PC-3 (cell line): ENCODE data around the gene CCDC14. TPM values are rescaled to one million over a fixed set of nuclear protein-coding genes. Genes with fewer than 3 reads are reported as not detected.
"Not testable (repeated sequence)": the region's sequence is repeated elsewhere in the genome, so short reads cannot be mapped to it uniquely, and the experiment has no call there.

Source experiments
- ATAC-seq: fragments of 200-7000 bp; cut with Tn5 transposase; 2 replicates; pipeline ENCODE4 v1.9.1; 2020; ENCODE audit warnings: mild to moderate bottlenecking, moderate library complexity
- BruUV-seq: library from RNA; stranded (reverse); fragments of 400-500 nt; replicated peaks from 2 replicates; lab custom pipeline; 2021; lab: Mats Ljungman, UMichigan
- CTCF ChIA-PET: fragments of 300-600 bp; sonication (Branson Sonifier 250); formaldehyde crosslinking; loops from one replicate; lab custom pipeline; 2022; ENCODE audit warnings: antibody characterized with exemption; lab: Charles Lee
- POLR2A ChIA-PET: fragments of 300-600 bp; sonication (Branson Sonifier 250); formaldehyde crosslinking; loops from one replicate; lab custom pipeline; 2022; ENCODE audit warnings: antibody characterized with exemption; ENCODE audit not compliant: unreplicated experiment; lab: Charles Lee
- DNase-seq: peaks from one replicate; pipeline ENCODE4 v3.0.0-alpha.2; 2015
- H2AFZ ChIP-seq: fragments of 300-600 bp; sonication (generic); 2 replicates; pipeline ENCODE4 v1.6.0; 2016; ENCODE audit warnings: antibody characterized with exemption, low read length
- H3F3A ChIP-seq: fragments of 300-600 bp; sonication (generic); one replicate; pipeline ENCODE4 v1.6.0; 2017; ENCODE audit warnings: antibody characterized with exemption, low read length, control low read depth, mild to moderate bottlenecking; ENCODE audit not compliant: unreplicated experiment
- H3K27ac ChIP-seq: fragments of 300-600 bp; sonication (generic); 2 replicates; pipeline ENCODE4 v1.5.1; 2016; ENCODE audit warnings: mild to moderate bottlenecking, low read length
- H3K27me3 ChIP-seq: fragments of 300-600 bp; sonication (generic); 2 replicates; pipeline ENCODE4 v1.6.1; 2016; ENCODE audit warnings: low read length, mixed read lengths
- H3K36me3 ChIP-seq: fragments of 300-600 bp; sonication (generic); 2 replicates; pipeline ENCODE4 v1.6.1; 2016; ENCODE audit warnings: low read depth, mixed run types, low read length, mixed read lengths
- H3K4me1 ChIP-seq: fragments of 300-600 bp; sonication (generic); 2 replicates; pipeline ENCODE4 v1.5.1; 2016; ENCODE audit warnings: low read length; ENCODE audit not compliant: insufficient read depth
- H3K4me2 ChIP-seq: fragments of 300-600 bp; sonication (generic); 2 replicates; pipeline ENCODE4 v1.6.0; 2016; ENCODE audit warnings: low read length
- H3K4me3 ChIP-seq: fragments of 300-600 bp; sonication (generic); 2 replicates; pipeline ENCODE4 v1.5.1; 2016; ENCODE audit warnings: mild to moderate bottlenecking, low read length, mixed read lengths
- H3K79me2 ChIP-seq: fragments of 300-600 bp; sonication (generic); 2 replicates; pipeline ENCODE4 v1.6.1; 2017; ENCODE audit warnings: low read length, mixed read lengths
- H3K9ac ChIP-seq: fragments of 300-600 bp; sonication (generic); 2 replicates; pipeline ENCODE4 v1.6.0; 2016; ENCODE audit warnings: mild to moderate bottlenecking, low read length
- H3K9me2 ChIP-seq: fragments of 300-600 bp; sonication (generic); replicated peaks from 2 replicates; pipeline ENCODE4 v1.6.1; 2016; ENCODE audit warnings: mixed run types, low read length, mixed read lengths
- H3K9me3 ChIP-seq: fragments of 300-600 bp; sonication (generic); 2 replicates; pipeline ENCODE4 v1.6.1; 2016; ENCODE audit warnings: low read length, mixed read lengths
- H4K20me1 ChIP-seq: fragments of 300-600 bp; sonication (generic); 2 replicates; pipeline ENCODE4 v1.6.1; 2016; ENCODE audit warnings: low read length, mixed read lengths
- CTCF ChIP-seq: fragments of 300-600 bp; sonication (generic); conservative IDR thresholded peaks from 2 replicates; pipeline ENCODE4 v1.5.1; 2017; ENCODE audit warnings: antibody characterized with exemption, low read depth, mild to moderate bottlenecking, low read length
- EZH2 ChIP-seq: fragments of 300-600 bp; sonication (generic); IDR thresholded peaks from one replicate; pipeline ENCODE4 v1.6.1; 2017; ENCODE audit warnings: antibody characterized with exemption, mild to moderate bottlenecking, low read length; ENCODE audit not compliant: unreplicated experiment
- EZH2phosphoT487 ChIP-seq: fragments of 300-600 bp; sonication (generic); IDR thresholded peaks from 2 replicates; pipeline ENCODE4 v1.6.1; 2018; ENCODE audit warnings: mild to moderate bottlenecking, antibody characterized with exemption, low read length, borderline replicate concordance
- intact Hi-C: fragments of 100-400 bp; cut with micrococcal nuclease; formaldehyde crosslinking; loops from 2 replicates; pipeline ENCODE4 v1.9.0; 2023
- total RNA-seq: library from RNA; depleted of rRNA; stranded (reverse); fragments of >200 nt; gene quantifications from 2 replicates; pipeline ENCODE4 v1.2.3, GENCODE V29; 2014

CCDC14 gene
- total RNA-seq, 1 experiment from 2014 or later: 62.6 TPM

DNA sequence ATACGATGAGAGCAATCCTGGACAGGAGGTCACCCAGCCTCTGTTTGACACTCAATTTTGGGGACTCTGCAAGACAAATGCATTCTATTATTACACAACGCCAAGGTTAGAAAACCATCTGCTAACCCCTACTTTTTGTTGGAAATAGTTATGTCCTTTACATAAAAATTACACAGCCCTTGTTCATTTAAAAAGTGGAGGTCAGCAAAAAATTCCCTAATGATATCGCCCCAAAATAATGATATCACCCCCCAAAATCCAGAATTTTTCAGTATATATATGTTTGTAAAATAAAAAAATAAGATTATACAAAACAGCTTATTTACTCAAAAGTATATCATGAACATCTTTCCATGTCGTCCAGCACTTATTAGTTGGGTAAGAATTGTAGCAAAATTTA lies 19.5 kb upstream of the CCDC14 start:
- DNase-seq: no peak
- BruUV-seq: no TSS peak
- Histone ChIP-seq H3K9ac (no peak overlapping the region), H3K9me3 (no peaks in the 10 kb centered on the region), H3K4me3 (no peak overlapping the region; the same call in 1 of the 2 replicates), H3K79me2 (no peaks in the 10 kb centered on the region), H3F3A (no peaks in the 10 kb centered on the region), H3K9me2 (no peaks in the 10 kb centered on the region), H3K36me3 (no peaks in the 10 kb centered on the region), H3K4me2 (peak overlapping the region; percentile 77), H2AFZ (peak overlapping the region; percentile 65), H4K20me1 (no peaks in the 10 kb centered on the region), H3K27me3 (peaks cover 51% of the 10 kb centered on the region), H3K4me1 (peaks cover 9% of the 10 kb centered on the region; the same call in 1 of the 2 replicates), H3K27ac (no peak overlapping the region)
- no peak for ATAC-seq
- ChIA-PET POLR2A (no interaction called here), CTCF (interaction anchor here (1.3 kb wide), 1 partner anchor 328 kb away, joined by 4 read pairs; no protein-coding TSS in a partner anchor)
- TF ChIP-seq EZH2 (no peak), EZH2phosphoT487 (no peak), CTCF (no peak)
- intact Hi-C loops: loop anchor here (2.0 to 5.0 kb wide), 2 partner anchors 248 to 328 kb away; no protein-coding TSS in a partner anchor

GRCh38 chr3:123979525-123980501 lies 18.8 kb upstream of the CCDC14 start:
- Histone ChIP-seq H2AFZ (peak overlapping the region; percentile 65), H3K4me2 (peak overlapping the region; percentile 77), H3K4me3 (peak overlapping the region; percentile 50), H3K27me3 (peaks cover 45% of the 10 kb centered on the region)
- not testable (repeated sequence) for H3F3A ChIP-seq, H3K9me2 ChIP-seq, H3K9ac ChIP-seq, H3K27ac ChIP-seq, H3K4me1 ChIP-seq, H3K9me3 ChIP-seq, BruUV-seq, H3K36me3 ChIP-seq, H3K79me2 ChIP-seq, H4K20me1 ChIP-seq
- DNase-seq: peak; percentile 67
- intact Hi-C loops: loop anchor here (2.0 to 5.0 kb wide), 2 partner anchors 248 to 327 kb away; no protein-coding TSS in a partner anchor
- TF ChIP-seq CTCF: peak; percentile 73
- CTCF ChIA-PET: interaction anchor here (1.3 kb wide), 1 partner anchor 327 kb away, joined by 4 read pairs; no protein-coding TSS in a partner anchor
- ATAC-seq: peak; percentile 98
- POLR2A ChIA-PET: interaction anchor here (0.7 kb wide), 1 partner anchor 39 kb away, joined by 3 read pairs; no protein-coding TSS in a partner anchor

DNA sequence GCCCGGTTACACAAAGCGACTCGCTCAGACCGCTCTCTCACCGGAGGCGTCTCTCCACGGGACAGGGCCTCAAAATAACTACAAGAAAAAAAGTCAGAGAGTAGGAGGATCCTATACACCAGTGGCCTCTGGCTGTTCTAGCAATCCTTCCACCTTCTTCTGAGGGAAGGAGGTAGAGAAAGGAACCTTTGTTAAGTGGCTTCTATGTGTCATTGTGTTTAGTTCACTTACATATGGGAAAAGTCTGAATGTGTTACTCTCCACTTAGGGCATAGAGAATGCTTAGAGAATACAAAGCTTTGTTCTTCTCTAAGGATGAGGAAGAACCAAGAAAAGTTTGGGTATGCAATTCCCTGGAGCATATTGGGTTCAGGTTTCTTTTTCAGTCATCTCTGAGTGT lies 15.9 kb upstream of the CCDC14 start:
- intact Hi-C loops, H2AFZ ChIP-seq, H3K9me3 ChIP-seq, H3K36me3 ChIP-seq, ATAC-seq, H3F3A ChIP-seq, POLR2A ChIA-PET, BruUV-seq, H3K27ac ChIP-seq, H3K4me1 ChIP-seq, H3K4me2 ChIP-seq, H4K20me1 ChIP-seq, H3K9me2 ChIP-seq, H3K4me3 ChIP-seq, H3K9ac ChIP-seq, CTCF ChIA-PET, H3K79me2 ChIP-seq: not testable (repeated sequence)
- H3K27me3 ChIP-seq: peaks cover 21% of the 10 kb centered on the region
- peak; percentile 13 for DNase-seq

- H3K27ac ChIP-seq: peak overlapping the region; percentile 24; the same call in 1 of the 2 replicates
These were observed 15.3 kb upstream of the CCDC14 start for GRCh38 chr3:123976181-123976898.

More at GRCh38 chr3:123976181-123976898, 15.3 kb upstream of the CCDC14 start:
- intact Hi-C loops, H4K20me1 ChIP-seq, BruUV-seq, H3K9ac ChIP-seq, H3K4me3 ChIP-seq, H3K4me1 ChIP-seq, H3K9me3 ChIP-seq, CTCF ChIA-PET, H3K79me2 ChIP-seq, POLR2A ChIA-PET, H2AFZ ChIP-seq, H3K9me2 ChIP-seq, H3K4me2 ChIP-seq, ATAC-seq, H3F3A ChIP-seq, H3K36me3 ChIP-seq: not testable (repeated sequence)
- DNase-seq: peak; percentile 62
- H3K27me3 ChIP-seq: peaks cover 21% of the 10 kb centered on the region
